ENCODE results near the gene ENPP1. TPM values are rescaled to one million over a fixed set of nuclear protein-coding genes. Genes with fewer than 3 reads are reported as not detected.
A peak's percentile ranks its signal among the peaks of the same experiment; 100 is the strongest.

The ENPP1 gene
- polyA plus RNA-seq, 3 donors: 19.2 to 25.2 (median 25.2) TPM

GRCh38 chr6:131779304-131779703 is 28.5 kb upstream of the ENPP1 start:
- DNase-seq (ENCODE audit: extremely low read depth in 1 of 11, low read depth in 9 of 11, low spot score in 4 of 11): no peak

GRCh38 chr6:131780600-131780999 is 27.2 kb upstream of the ENPP1 start:
- DNase-seq (ENCODE audit: extremely low read depth in 1 of 11, low read depth in 9 of 11, low spot score in 4 of 11): no peak

- DNase-seq (ENCODE audit: extremely low read depth in 1 of 11, low read depth in 9 of 11, low spot score in 4 of 11): no peak
Measured at GRCh38 chr6:131781687-131782086, 26.1 kb upstream of the ENPP1 start.

- no peak for DNase-seq (ENCODE audit: extremely low read depth in 1 of 11, low read depth in 9 of 11, low spot score in 4 of 11)
Measured at GRCh38 chr6:131782764-131783163, 25.1 kb upstream of the ENPP1 start.

GRCh38 chr6:131784561-131784960 is 23.3 kb upstream of the ENPP1 start:
- no peak for DNase-seq (ENCODE audit: extremely low read depth in 1 of 11, low read depth in 9 of 11, low spot score in 4 of 11)

- no peak for DNase-seq (ENCODE audit: extremely low read depth in 1 of 11, low read depth in 9 of 11, low spot score in 4 of 11)
Measured at GRCh38 chr6:131787079-131787478, 20.7 kb upstream of the ENPP1 start.

- no peak for DNase-seq (ENCODE audit: extremely low read depth in 1 of 11, low read depth in 9 of 11, low spot score in 4 of 11)
Measured at GRCh38 chr6:131787766-131788712, 19.8 kb upstream of the ENPP1 start.

- DNase-seq (ENCODE audit: extremely low read depth in 1 of 11, low read depth in 9 of 11, low spot score in 4 of 11): no peak
Measured at GRCh38 chr6:131789219-131789618, 18.6 kb upstream of the ENPP1 start.

GRCh38 chr6:131791476-131791875 is 16.3 kb upstream of the ENPP1 start:
- no peak for DNase-seq (ENCODE audit: extremely low read depth in 1 of 11, low read depth in 9 of 11, low spot score in 4 of 11)

- no peak for DNase-seq (ENCODE audit: extremely low read depth in 1 of 11, low read depth in 9 of 11, low spot score in 4 of 11)
Measured at GRCh38 chr6:131792091-131792496, 15.7 kb upstream of the ENPP1 start.

GRCh38 chr6:131795366-131795765 is 12.5 kb upstream of the ENPP1 start:
- no peak for DNase-seq (ENCODE audit: extremely low read depth in 1 of 11, low read depth in 9 of 11, low spot score in 4 of 11)

- no peak for DNase-seq (ENCODE audit: extremely low read depth in 1 of 11, low read depth in 9 of 11, low spot score in 4 of 11)
Measured at GRCh38 chr6:131802347-131802746, 5.5 kb upstream of the ENPP1 start.

- no peak for DNase-seq (ENCODE audit: extremely low read depth in 1 of 11, low read depth in 9 of 11, low spot score in 4 of 11)
Measured at GRCh38 chr6:131803007-131803769, 4.6 kb upstream of the ENPP1 start.

- peak in 5 of 11 donors; percentile 39 to 67 (median 52) for DNase-seq (ENCODE audit: extremely low read depth in 1 of 11, low read depth in 9 of 11, low spot score in 4 of 11)
Measured at GRCh38 chr6:131804131-131804530, 3.7 kb upstream of the ENPP1 start.

- DNase-seq (ENCODE audit: extremely low read depth in 1 of 11, low read depth in 9 of 11, low spot score in 4 of 11): no peak
Measured at GRCh38 chr6:131807321-131807643, 538 bp upstream of the ENPP1 start.

- DNase-seq (ENCODE audit: extremely low read depth in 1 of 11, low read depth in 9 of 11, low spot score in 4 of 11): no peak
Measured at GRCh38 chr6:131808460-131809269, 845 bp downstream of the ENPP1 start.

GRCh38 chr6:131811500-131811899 is 3.7 kb downstream of the ENPP1 start:
- no peak for DNase-seq (ENCODE audit: extremely low read depth in 1 of 11, low read depth in 9 of 11, low spot score in 4 of 11)

GRCh38 chr6:131813991-131814390 is 6.2 kb downstream of the ENPP1 start:
- DNase-seq (ENCODE audit: extremely low read depth in 1 of 11, low read depth in 9 of 11, low spot score in 4 of 11): no peak

- DNase-seq (ENCODE audit: extremely low read depth in 1 of 11, low read depth in 9 of 11, low spot score in 4 of 11): no peak
Measured at GRCh38 chr6:131816869-131817268, 9.0 kb downstream of the ENPP1 start.
